SK-N-MC (cell line): Measurements from ENCODE around the gene PCSK4.
"Not testable (repeated sequence)": the region's sequence is repeated elsewhere in the genome, so short reads cannot be mapped to it uniquely, and the experiment has no call there.

Source experiments
- DNase-seq: peaks from one replicate; pipeline ENCODE4 v3.0.0-alpha.2; 2011; ENCODE audit warnings: low read depth, low spot score
- H3K27ac ChIP-seq: fragments of 200-600 bp; sonication (generic); 2 replicates; pipeline ENCODE4 v1.5.1; 2016; ENCODE audit warnings: mixed run types
- H3K36me3 ChIP-seq: fragments of 200-600 bp; sonication (generic); 2 replicates; pipeline ENCODE4 v1.6.1; 2017; ENCODE audit warnings: antibody characterized with exemption, low read length, mixed read lengths; ENCODE audit not compliant: insufficient read depth
- H3K4me3 ChIP-seq: fragments of 200-600 bp; sonication (generic); 2 replicates; pipeline ENCODE4 v1.5.1; 2016
- H3K9ac ChIP-seq: fragments of 200-600 bp; sonication (generic); 2 replicates; pipeline ENCODE4 v1.8.0; 2017; ENCODE audit warnings: mixed run types, mixed read lengths; ENCODE audit not compliant: insufficient read length
- H3K9me3 ChIP-seq: fragments of 200-600 bp; sonication (generic); 2 replicates; pipeline ENCODE4 v1.6.1; 2017; ENCODE audit warnings: low read depth, mild to moderate bottlenecking, antibody characterized with exemption, low read length, moderate library complexity, mixed read lengths
- EZH2 ChIP-seq: fragments of 200-600 bp; sonication (generic); IDR thresholded peaks from one replicate; pipeline ENCODE4 v1.6.1; 2017; ENCODE audit warnings: antibody characterized with exemption
- FOXP2 ChIP-seq: optimal IDR thresholded peaks from 2 replicates; pipeline ENCODE3; 2011; ENCODE audit warnings: mild to moderate bottlenecking, moderate library complexity; ENCODE audit not compliant: insufficient read depth; ENCODE audit errors: extremely low read length, control extremely low read depth
- POLR2AphosphoS5 ChIP-seq: IDR thresholded peaks from 2 replicates; pipeline ENCODE4 v1.6.1; 2012; ENCODE audit warnings: mild to moderate bottlenecking, low read depth, low read length, borderline replicate concordance

Gene PCSK4

GRCh38 chr19:1523412-1524286, 33.5 kb upstream of the PCSK4 start, which contains the start of gene PLK5:
Gene PLK5, plus strand, starts transcription at chr19:1524077. Its CDS starts 2,920 bp downstream, at chr19:1526997.
- Histone ChIP-seq H3K4me3 (no peak within 1 kb of the TSS), H3K9ac (no peak within 1 kb of the TSS), H3K36me3 (no peaks in the 10 kb centered on the region), H3K27ac (no peak within 1 kb of the TSS), H3K9me3 (no peaks in the 10 kb centered on the region)
- TF ChIP-seq POLR2AphosphoS5 (no peak), FOXP2 (no peak), EZH2 (no peak)
- DNase-seq: no peak

- Histone ChIP-seq H3K27ac (no peak overlapping the region), H3K9ac (no peak overlapping the region), H3K4me3 (no peak overlapping the region), H3K9me3 (no peaks in the 10 kb centered on the region), H3K36me3 (no peaks in the 10 kb centered on the region)
- DNase-seq: no peak
- TF ChIP-seq FOXP2 (no peak), EZH2 (no peak), POLR2AphosphoS5 (no peak)
These were observed 32.7 kb upstream of the PCSK4 start for GRCh38 chr19:1522838-1523237.

GRCh38 chr19:1522061-1522460, 31.9 kb upstream of the PCSK4 start:
- Histone ChIP-seq H3K27ac (no peak overlapping the region), H3K9ac (no peak overlapping the region), H3K36me3 (no peaks in the 10 kb centered on the region), H3K9me3 (no peaks in the 10 kb centered on the region), H3K4me3 (no peak overlapping the region)
- no peak for DNase-seq
- no peak for TF ChIP-seq POLR2AphosphoS5
- no peak for TF ChIP-seq FOXP2
- TF ChIP-seq EZH2: no peak

GRCh38 chr19:1521636-1522035, 31.5 kb upstream of the PCSK4 start:
- H3K9me3 ChIP-seq: no peaks in the 10 kb centered on the region
- no peak overlapping the region for H3K9ac ChIP-seq
- no peak for DNase-seq
- no peaks in the 10 kb centered on the region for H3K36me3 ChIP-seq
- no peak overlapping the region for H3K4me3 ChIP-seq
- no peak for TF ChIP-seq FOXP2
- TF ChIP-seq POLR2AphosphoS5: no peak
- TF ChIP-seq EZH2: no peak
- H3K27ac ChIP-seq: no peak overlapping the region

- Histone ChIP-seq H3K9ac (no peak overlapping the region), H3K9me3 (no peaks in the 10 kb centered on the region), H3K4me3 (no peak overlapping the region), H3K36me3 (no peaks in the 10 kb centered on the region), H3K27ac (no peak overlapping the region)
- TF ChIP-seq POLR2AphosphoS5: no peak
- TF ChIP-seq EZH2: no peak
- no peak for TF ChIP-seq FOXP2
- DNase-seq: no peak
These were observed 30.1 kb upstream of the PCSK4 start for GRCh38 chr19:1520203-1520780.

- H3K9ac ChIP-seq, H3K9me3 ChIP-seq, H3K27ac ChIP-seq, H3K36me3 ChIP-seq, H3K4me3 ChIP-seq, DNase-seq: not testable (repeated sequence)
These were observed 29.7 kb upstream of the PCSK4 start for GRCh38 chr19:1519802-1520201.

- no peak for TF ChIP-seq POLR2AphosphoS5
- no peak overlapping the region for H3K9ac ChIP-seq
- DNase-seq: no peak
- H3K4me3 ChIP-seq: no peak overlapping the region
- H3K36me3 ChIP-seq: no peaks in the 10 kb centered on the region
- H3K9me3 ChIP-seq: no peaks in the 10 kb centered on the region
- no peak overlapping the region for H3K27ac ChIP-seq
These were observed 28.3 kb upstream of the PCSK4 start for GRCh38 chr19:1518471-1518870.

GRCh38 chr19:1516395-1516753, 26.2 kb upstream of the PCSK4 start:
- no peak for DNase-seq

GRCh38 chr19:1514986-1515721, 25.0 kb upstream of the PCSK4 start:
- no peaks in the 10 kb centered on the region for H3K36me3 ChIP-seq
- H3K27ac ChIP-seq: no peak overlapping the region
- no peaks in the 10 kb centered on the region for H3K9me3 ChIP-seq
- H3K9ac ChIP-seq: no peak overlapping the region
- no peak overlapping the region for H3K4me3 ChIP-seq
- no peak for TF ChIP-seq EZH2
- TF ChIP-seq POLR2AphosphoS5: no peak
- no peak for TF ChIP-seq FOXP2
- no peak for DNase-seq

More at GRCh38 chr19:1516395-1516753, 26.2 kb upstream of the PCSK4 start:
- no peak for TF ChIP-seq FOXP2
- no peak for TF ChIP-seq POLR2AphosphoS5
- no peak for TF ChIP-seq EZH2
- Histone ChIP-seq H3K4me3 (no peak overlapping the region), H3K9ac (no peak overlapping the region), H3K27ac (no peak overlapping the region), H3K9me3 (no peaks in the 10 kb centered on the region), H3K36me3 (no peaks in the 10 kb centered on the region)
